ENCODE measurements around the gene CLASP1.

- no peak for TF ChIP-seq CTCF (IDR thresholded peaks at IDR 0.05)
- no peak for TF ChIP-seq EP300 (IDR thresholded peaks at IDR 0.05)
- no peak for TF ChIP-seq POLR2A (IDR thresholded peaks at IDR 0.05)
- TF ChIP-seq POLR2AphosphoS5 (IDR thresholded peaks at IDR 0.05) = no peak
Observed at GRCh38 chr2:121530212-121530705, 119.0 kb downstream of the CLASP1 start.

Data from stomach (tissue), 4 donors.